Astrocyte (in vitro differentiated cells and primary cell): ENCODE results near the gene EMID1. TPM values are rescaled to one million over a fixed set of nuclear protein-coding genes. Genes with fewer than 3 reads are reported as not detected.

Experiments
- DNase-seq: peaks from one replicate; pipeline ENCODE4 v3.0.0-alpha.2; 2010; ENCODE audit warnings: low read depth
- FAIRE-seq: peaks from 2 replicates; lab custom pipeline; 2011; peaks lifted over from hg19 to GRCh38; lab: Jason Lieb, UNC
- H2AFZ ChIP-seq: 2 replicates; pipeline ENCODE4 v1.6.0; 2012; ENCODE audit warnings: low read depth, low read length, inconsistent platforms
- H3K27ac ChIP-seq: 2 replicates; pipeline ENCODE4 v1.5.1; 2011; ENCODE audit warnings: low read depth, low read length, inconsistent platforms
- H3K27me3 ChIP-seq: 2 replicates; pipeline ENCODE4 v1.6.0; 2011; ENCODE audit warnings: low read length, inconsistent platforms; ENCODE audit not compliant: insufficient read depth
- H3K36me3 ChIP-seq: 2 replicates; pipeline ENCODE4 v1.5.1; 2011; ENCODE audit warnings: low read length, inconsistent platforms; ENCODE audit not compliant: insufficient read depth
- H3K4me1 ChIP-seq: 2 replicates; pipeline ENCODE4 v1.5.1; 2011; ENCODE audit warnings: low read length, inconsistent platforms; ENCODE audit not compliant: insufficient read depth
- H3K4me2 ChIP-seq: 2 replicates; pipeline ENCODE4 v1.6.0; 2012; ENCODE audit warnings: low read length, inconsistent platforms
- H3K4me3 ChIP-seq: 2 replicates; pipeline ENCODE4 v1.5.1; 2011; ENCODE audit warnings: low read depth, mild to moderate bottlenecking, low read length, inconsistent platforms; ENCODE audit not compliant: insufficient read depth
- H3K79me2 ChIP-seq: 2 replicates; pipeline ENCODE4 v1.6.0; 2012; ENCODE audit warnings: mild to moderate bottlenecking, low read length, inconsistent platforms; ENCODE audit not compliant: insufficient read depth
- H3K9ac ChIP-seq: 2 replicates; pipeline ENCODE4 v1.6.0; 2012; ENCODE audit warnings: mild to moderate bottlenecking, low read length, inconsistent platforms
- H3K9me3 ChIP-seq: 2 replicates; pipeline ENCODE4 v1.5.1; 2012; ENCODE audit warnings: low read depth, mild to moderate bottlenecking, low read length, inconsistent platforms; ENCODE audit not compliant: insufficient read depth
- H4K20me1 ChIP-seq: 2 replicates; pipeline ENCODE4 v1.6.0; 2012; ENCODE audit warnings: low read length, inconsistent platforms; ENCODE audit not compliant: insufficient read depth
- H3K27ac Mint-ChIP-seq: one replicate; pipeline ENCODE4 v1.8.0; 2021; ENCODE audit warnings: mild to moderate bottlenecking, mixed read lengths; ENCODE audit not compliant: unreplicated experiment
- H3K27me3 Mint-ChIP-seq: one replicate; pipeline ENCODE4 v1.8.0; 2021; ENCODE audit warnings: low read depth, mixed read lengths; ENCODE audit not compliant: unreplicated experiment
- H3K36me3 Mint-ChIP-seq: one replicate; pipeline ENCODE4 v1.8.0; 2021; ENCODE audit warnings: low read depth, mixed read lengths; ENCODE audit not compliant: unreplicated experiment
- H3K4me1 Mint-ChIP-seq: one replicate; pipeline ENCODE4 v1.8.0; 2021; ENCODE audit warnings: low read depth, mixed read lengths; ENCODE audit not compliant: unreplicated experiment
- H3K4me3 Mint-ChIP-seq: one replicate; pipeline ENCODE4 v1.8.0; 2021; ENCODE audit warnings: mild to moderate bottlenecking, moderate library complexity, mixed read lengths; ENCODE audit not compliant: unreplicated experiment
- H3K9me3 Mint-ChIP-seq: one replicate; pipeline ENCODE4 v1.8.0; 2021; ENCODE audit warnings: mild to moderate bottlenecking, mixed read lengths; ENCODE audit not compliant: unreplicated experiment
- CTCF ChIP-seq: IDR thresholded peaks from 2 replicates; pipeline ENCODE4 v1.5.1; 2011; ENCODE audit warnings: low read depth, mild to moderate bottlenecking, inconsistent platforms, low read length, moderate library complexity; ENCODE audit not compliant: insufficient read depth
- EZH2 ChIP-seq: IDR thresholded peaks from 2 replicates; pipeline ENCODE4 v1.6.1; 2012; ENCODE audit warnings: mild to moderate bottlenecking, low read length, inconsistent platforms; ENCODE audit not compliant: insufficient read depth
- total RNA-seq: library from RNA; stranded (reverse); gene quantifications from 2 replicates; pipeline ENCODE4 v1.2.1, GENCODE V29; 2021

EMID1 gene
- total RNA-seq, 1 donor from 2014 or later = 0.34 TPM

GRCh38 chr22:29254286-29254660, 48.6 kb downstream of the EMID1 start:
- H3K79me2 ChIP-seq = no peaks in the 10 kb centered on the region
- Mint-ChIP-seq H3K9me3 (no peaks in the 10 kb centered on the region), H3K36me3 (peaks cover 5% of the 10 kb centered on the region), H3K27ac (no peak overlapping the region), H3K4me3 (no peak overlapping the region), H3K4me1 (no peaks in the 10 kb centered on the region), H3K27me3 (peaks cover 9% of the 10 kb centered on the region)
- no peak overlapping the region for H3K4me2 ChIP-seq
- H3K27ac ChIP-seq = no peak overlapping the region
- no peaks in the 10 kb centered on the region for H4K20me1 ChIP-seq
- H3K36me3 ChIP-seq = no peaks in the 10 kb centered on the region
- no peak for TF ChIP-seq EZH2
- no peak for TF ChIP-seq CTCF
- no peak overlapping the region for H3K9ac ChIP-seq
- no peak for DNase-seq
- H3K9me3 ChIP-seq = no peaks in the 10 kb centered on the region
- H3K4me3 ChIP-seq = no peak overlapping the region
- H3K27me3 ChIP-seq = no peaks in the 10 kb centered on the region
- H2AFZ ChIP-seq = no peak overlapping the region
- FAIRE-seq = no peak
- no peaks in the 10 kb centered on the region for H3K4me1 ChIP-seq

- no peak overlapping the region for H3K4me3 Mint-ChIP-seq
These were observed 49.4 kb downstream of the EMID1 start for GRCh38 chr22:29255064-29255621.

More at GRCh38 chr22:29255064-29255621, 49.4 kb downstream of the EMID1 start:
- Histone ChIP-seq H3K27ac (no peak overlapping the region), H3K9ac (no peak overlapping the region), H3K4me3 (no peak overlapping the region), H3K27me3 (no peaks in the 10 kb centered on the region), H3K4me2 (no peak overlapping the region), H2AFZ (no peak overlapping the region), H3K79me2 (no peaks in the 10 kb centered on the region), H3K36me3 (no peaks in the 10 kb centered on the region), H3K4me1 (no peaks in the 10 kb centered on the region), H4K20me1 (no peaks in the 10 kb centered on the region), H3K9me3 (no peaks in the 10 kb centered on the region)
- H3K9me3 Mint-ChIP-seq = no peaks in the 10 kb centered on the region
- TF ChIP-seq CTCF = no peak
- no peak for TF ChIP-seq EZH2
- no peaks in the 10 kb centered on the region for H3K4me1 Mint-ChIP-seq
- FAIRE-seq (no peak), DNase-seq (no peak)
- H3K27me3 Mint-ChIP-seq = peaks cover 9% of the 10 kb centered on the region
- H3K27ac Mint-ChIP-seq = no peak overlapping the region
- H3K36me3 Mint-ChIP-seq = peaks cover 8% of the 10 kb centered on the region
